ENCODE measurements around the gene ADISSP. TPM values are rescaled to one million over a fixed set of nuclear protein-coding genes. Genes with fewer than 3 reads are reported as not detected.
A peak's percentile ranks its signal among the peaks of the same experiment; 100 is the strongest.

ADISSP gene
- total RNA-seq, 2 experiments from 2014 or later = 63.5 to 63.8 TPM

GRCh38 chr20:3775457-3776108, 8.0 kb upstream of the ADISSP start:
- Mint-ChIP-seq H3K4me3 (no peak overlapping the region), H3K27ac (no peak overlapping the region), H3K36me3 (no peaks in the 10 kb centered on the region), H3K4me1 (peaks cover 7% of the 10 kb centered on the region), H3K27me3 (peaks cover 24% of the 10 kb centered on the region), H3K9me3 (no peaks in the 10 kb centered on the region)
- no peak for DNase-seq

GRCh38 chr20:3771552-3772058, 4.1 kb upstream of the ADISSP start:
- H3K27me3 Mint-ChIP-seq = no peaks in the 10 kb centered on the region
- peaks cover 10% of the 10 kb centered on the region for H3K4me1 Mint-ChIP-seq
- no peaks in the 10 kb centered on the region for H3K9me3 Mint-ChIP-seq
- no peaks in the 10 kb centered on the region for H3K36me3 Mint-ChIP-seq
- no peak for DNase-seq
- no peak overlapping the region for H3K27ac Mint-ChIP-seq
- H3K4me3 Mint-ChIP-seq = no peak overlapping the region

GRCh38 chr20:3768342-3769130, 983 bp upstream of the ADISSP start:
- peak overlapping the region; percentile 93 for H3K27ac Mint-ChIP-seq
- H3K4me1 Mint-ChIP-seq = peaks cover 24% of the 10 kb centered on the region
- peak; percentile 90 for DNase-seq
- H3K27me3 Mint-ChIP-seq = no peaks in the 10 kb centered on the region
- H3K9me3 Mint-ChIP-seq = no peaks in the 10 kb centered on the region
- H3K36me3 Mint-ChIP-seq = peaks cover 5% of the 10 kb centered on the region
- peak overlapping the region; percentile 89 for H3K4me3 Mint-ChIP-seq

- no peaks in the 10 kb centered on the region for H3K9me3 Mint-ChIP-seq
- H3K27ac Mint-ChIP-seq = peak overlapping the region; percentile 69
- H3K4me3 Mint-ChIP-seq = peak overlapping the region; percentile 88
- no peaks in the 10 kb centered on the region for H3K27me3 Mint-ChIP-seq
- DNase-seq = no peak
- peaks cover 7% of the 10 kb centered on the region for H3K36me3 Mint-ChIP-seq
- peaks cover 24% of the 10 kb centered on the region for H3K4me1 Mint-ChIP-seq
Measured at GRCh38 chr20:3767110-3767426, 485 bp downstream of the ADISSP start.

GRCh38 chr20:3766422-3767109, 987 bp downstream of the ADISSP start:
- H3K27me3 Mint-ChIP-seq = no peaks in the 10 kb centered on the region
- H3K4me1 Mint-ChIP-seq = peaks cover 24% of the 10 kb centered on the region
- peak overlapping the region; percentile 88 for H3K4me3 Mint-ChIP-seq
- H3K36me3 Mint-ChIP-seq = peaks cover 11% of the 10 kb centered on the region
- H3K9me3 Mint-ChIP-seq = no peaks in the 10 kb centered on the region
- DNase-seq = no peak
- H3K27ac Mint-ChIP-seq = peak overlapping the region; percentile 69

- Mint-ChIP-seq H3K4me1 (peaks cover 28% of the 10 kb centered on the region), H3K27ac (no peak overlapping the region)
Measured at GRCh38 chr20:3765171-3765882, 2.2 kb downstream of the ADISSP start.

GRCh38 chr20:3764659-3765058, 2.9 kb downstream of the ADISSP start:
- H3K4me3 Mint-ChIP-seq = no peak overlapping the region
- no peak for DNase-seq
- H3K27ac Mint-ChIP-seq = no peak overlapping the region
- H3K9me3 Mint-ChIP-seq = no peaks in the 10 kb centered on the region
- H3K27me3 Mint-ChIP-seq = no peaks in the 10 kb centered on the region
- H3K36me3 Mint-ChIP-seq = peaks cover 11% of the 10 kb centered on the region
- peaks cover 28% of the 10 kb centered on the region for H3K4me1 Mint-ChIP-seq

More at GRCh38 chr20:3765171-3765882, 2.2 kb downstream of the ADISSP start:
- Mint-ChIP-seq H3K27me3 (no peaks in the 10 kb centered on the region), H3K9me3 (no peaks in the 10 kb centered on the region), H3K36me3 (peaks cover 11% of the 10 kb centered on the region), H3K4me3 (peak overlapping the region; percentile 10)
- DNase-seq = no peak

- Mint-ChIP-seq H3K4me1 (peaks cover 25% of the 10 kb centered on the region), H3K36me3 (peaks cover 11% of the 10 kb centered on the region), H3K27me3 (no peaks in the 10 kb centered on the region), H3K4me3 (no peak overlapping the region), H3K27ac (no peak overlapping the region), H3K9me3 (no peaks in the 10 kb centered on the region)
- DNase-seq = no peak
Measured at GRCh38 chr20:3763671-3764601, 3.6 kb downstream of the ADISSP start.

GRCh38 chr20:3760655-3761348, 6.8 kb downstream of the ADISSP start:
- no peak for DNase-seq
- Mint-ChIP-seq H3K4me3 (no peak overlapping the region), H3K4me1 (peaks cover 10% of the 10 kb centered on the region), H3K27me3 (no peaks in the 10 kb centered on the region), H3K9me3 (no peaks in the 10 kb centered on the region), H3K36me3 (peaks cover 7% of the 10 kb centered on the region), H3K27ac (no peak overlapping the region)

GRCh38 chr20:3759884-3760283, 7.7 kb downstream of the ADISSP start:
- Mint-ChIP-seq H3K4me3 (no peak overlapping the region), H3K27ac (no peak overlapping the region)

GRCh38 chr20:3759316-3759823, 8.2 kb downstream of the ADISSP start:
- DNase-seq = no peak

More at GRCh38 chr20:3759884-3760283, 7.7 kb downstream of the ADISSP start:
- Mint-ChIP-seq H3K36me3 (peaks cover 7% of the 10 kb centered on the region), H3K27me3 (no peaks in the 10 kb centered on the region), H3K9me3 (no peaks in the 10 kb centered on the region), H3K4me1 (peaks cover 4% of the 10 kb centered on the region)
- no peak for DNase-seq

GRCh38 chr20:3758566-3758965, 9.0 kb downstream of the ADISSP start:
- Mint-ChIP-seq H3K36me3 (peaks cover 7% of the 10 kb centered on the region), H3K4me1 (peaks cover 4% of the 10 kb centered on the region), H3K4me3 (no peak overlapping the region), H3K27me3 (no peaks in the 10 kb centered on the region), H3K27ac (no peak overlapping the region), H3K9me3 (no peaks in the 10 kb centered on the region)
- no peak for DNase-seq

More at GRCh38 chr20:3759316-3759823, 8.2 kb downstream of the ADISSP start:
- peaks cover 4% of the 10 kb centered on the region for H3K4me1 Mint-ChIP-seq
- no peak overlapping the region for H3K27ac Mint-ChIP-seq
- peaks cover 7% of the 10 kb centered on the region for H3K36me3 Mint-ChIP-seq
- H3K4me3 Mint-ChIP-seq = no peak overlapping the region
- H3K9me3 Mint-ChIP-seq = no peaks in the 10 kb centered on the region
- no peaks in the 10 kb centered on the region for H3K27me3 Mint-ChIP-seq

- Mint-ChIP-seq H3K4me3 (no peak overlapping the region), H3K9me3 (no peaks in the 10 kb centered on the region)
- no peak for DNase-seq
Measured at GRCh38 chr20:3757268-3757667, 10.3 kb downstream of the ADISSP start.

More at GRCh38 chr20:3757268-3757667, 10.3 kb downstream of the ADISSP start:
- peaks cover 6% of the 10 kb centered on the region for H3K36me3 Mint-ChIP-seq
- no peaks in the 10 kb centered on the region for H3K27me3 Mint-ChIP-seq
- peaks cover 9% of the 10 kb centered on the region for H3K4me1 Mint-ChIP-seq
- no peak overlapping the region for H3K27ac Mint-ChIP-seq

Measured in activated naive CD8-positive, alpha-beta T cell treated with anti-CD3 and anti-CD28 coated beads for 36 hours (primary cell).